GM21723 (cell line): ENCODE measurements around the gene SLC16A7.
"Not testable (repeated sequence)": the region's sequence is repeated elsewhere in the genome, so short reads cannot be mapped to it uniquely, and the experiment has no call there.

Experiments
- ATAC-seq: cut with Tn5 transposase; IDR thresholded peaks from one replicate; pipeline ENCODE4 v1.9.1; 2021; ENCODE audit warnings: mild to moderate bottlenecking, moderate library complexity; ENCODE audit not compliant: unreplicated experiment

SLC16A7 gene

GRCh38 chr12:59724011-59724695, 128.3 kb downstream of the SLC16A7 start:
- ATAC-seq, result no peak

GRCh38 chr12:59733200-59733599, 137.4 kb downstream of the SLC16A7 start:
- no peak for ATAC-seq

GRCh38 chr12:59734371-59734770, 138.5 kb downstream of the SLC16A7 start:
- ATAC-seq, result no peak

- no peak for ATAC-seq
Observed at GRCh38 chr12:59735231-59735630, 139.4 kb downstream of the SLC16A7 start.

- no peak for ATAC-seq
Observed at GRCh38 chr12:59736359-59736758, 140.5 kb downstream of the SLC16A7 start.

GRCh38 chr12:59736786-59737185, 141.0 kb downstream of the SLC16A7 start:
- no peak for ATAC-seq

GRCh38 chr12:59737725-59738463, 142.1 kb downstream of the SLC16A7 start:
- ATAC-seq, result no peak

- ATAC-seq, result no peak
Observed at GRCh38 chr12:59742841-59743240, 147.0 kb downstream of the SLC16A7 start.

GRCh38 chr12:59744564-59744963, 148.7 kb downstream of the SLC16A7 start:
- no peak for ATAC-seq

- ATAC-seq, result not testable (repeated sequence)
Observed at GRCh38 chr12:59751091-59751490, 155.3 kb downstream of the SLC16A7 start.

GRCh38 chr12:59761542-59761941, 165.7 kb downstream of the SLC16A7 start:
- ATAC-seq, result no peak

GRCh38 chr12:59763835-59764234, 168.0 kb downstream of the SLC16A7 start:
- no peak for ATAC-seq

- no peak for ATAC-seq
Observed at GRCh38 chr12:59768031-59768430, 172.2 kb downstream of the SLC16A7 start.

- ATAC-seq, result no peak
Observed at GRCh38 chr12:59780605-59781135, 184.8 kb downstream of the SLC16A7 start.

- ATAC-seq, result no peak
Observed at GRCh38 chr12:59787610-59788009, 191.8 kb downstream of the SLC16A7 start.

GRCh38 chr12:59792647-59793046, 196.8 kb downstream of the SLC16A7 start:
- ATAC-seq, result no peak

GRCh38 chr12:59803735-59804134, 207.9 kb downstream of the SLC16A7 start:
- ATAC-seq, result no peak

- peak; percentile 94 for ATAC-seq
Observed at GRCh38 chr12:59808317-59808910, 212.6 kb downstream of the SLC16A7 start.

- no peak for ATAC-seq
Observed at GRCh38 chr12:59811991-59812390, 216.2 kb downstream of the SLC16A7 start.

GRCh38 chr12:59812716-59813115, 216.9 kb downstream of the SLC16A7 start:
- no peak for ATAC-seq

- no peak for ATAC-seq
Observed at GRCh38 chr12:59820594-59821011, 224.8 kb downstream of the SLC16A7 start.

- ATAC-seq, result no peak
Observed at GRCh38 chr12:59823567-59823966, 227.7 kb downstream of the SLC16A7 start.
